IPS DF 4.7 (cell line): Measurements from ENCODE around the gene BRSK1.

ENCODE experiments used
- DNase-seq: peaks from one replicate; pipeline ENCODE4 v3.0.0-alpha.2; 2013; ENCODE audit warnings: low spot score; ENCODE audit errors: extremely low read depth

Gene BRSK1

DNA sequence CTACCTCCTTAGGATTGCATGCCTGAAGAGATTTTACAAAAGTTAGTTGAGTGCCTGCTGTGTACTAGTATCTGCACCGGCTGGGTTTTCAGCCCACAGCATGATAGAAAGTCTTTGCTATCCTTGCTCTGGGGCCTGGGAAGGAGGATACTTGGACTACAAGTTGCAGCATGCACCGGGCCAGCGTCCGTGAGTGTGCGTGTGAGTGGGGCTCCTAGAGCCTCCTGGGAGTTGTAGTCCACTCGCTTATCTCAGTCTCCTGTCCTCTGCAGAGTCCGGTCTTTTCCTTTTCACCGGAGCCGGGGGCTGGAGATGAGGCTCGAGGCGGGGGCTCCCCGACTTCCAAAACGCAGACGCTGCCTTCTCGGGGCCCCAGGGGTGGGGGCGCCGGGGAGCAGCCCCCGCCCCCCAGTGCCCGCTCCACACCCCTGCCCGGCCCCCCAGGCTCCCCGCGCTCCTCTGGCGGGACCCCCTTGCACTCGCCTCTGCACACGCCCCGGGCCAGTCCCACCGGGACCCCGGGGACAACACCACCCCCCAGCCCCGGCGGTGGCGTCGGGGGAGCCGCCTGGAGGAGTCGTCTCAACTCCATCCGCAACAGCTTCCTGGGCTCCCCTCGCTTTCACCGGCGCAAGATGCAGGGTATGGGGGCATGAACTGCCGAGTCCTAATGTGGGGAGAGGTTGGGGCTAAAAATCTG, 20.6 kb downstream of the BRSK1 start:
- no peak for DNase-seq

GRCh38 chr19:55304980-55305379, 21.2 kb downstream of the BRSK1 start:
- no peak for DNase-seq

GRCh38 chr19:55305491-55305890, 21.7 kb downstream of the BRSK1 start:
- DNase-seq = no peak

DNA sequence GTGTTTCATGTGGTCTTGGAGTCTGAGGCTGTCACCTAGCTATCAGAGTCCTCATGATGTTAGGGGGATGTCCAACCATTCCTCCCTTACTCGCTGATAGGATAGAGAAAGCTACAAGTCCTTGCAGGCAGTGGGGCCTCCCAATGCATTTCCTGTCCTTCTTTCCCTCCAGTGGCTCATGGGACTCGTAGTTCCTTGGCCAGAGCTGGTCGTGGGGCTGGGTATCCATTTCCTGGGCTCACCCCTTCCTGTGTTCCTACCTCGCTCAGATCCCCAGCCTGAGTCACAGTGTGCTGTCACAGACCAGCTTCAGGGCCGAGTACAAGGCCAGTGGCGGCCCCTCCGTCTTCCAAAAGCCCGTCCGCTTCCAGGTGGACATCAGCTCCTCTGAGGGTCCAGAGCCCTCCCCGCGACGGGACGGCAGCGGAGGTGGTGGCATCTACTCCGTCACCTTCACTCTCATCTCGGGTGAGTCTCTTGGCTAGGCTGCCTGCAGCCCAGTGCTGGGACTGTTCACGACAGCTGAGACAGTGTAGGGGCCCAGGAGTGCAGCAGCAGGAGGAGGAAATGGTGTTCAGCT, 22.3 kb downstream of the BRSK1 start:
- no peak for DNase-seq

- no peak for DNase-seq
Observed at GRCh38 chr19:55306712-55307111, 22.9 kb downstream of the BRSK1 start.

- DNase-seq = no peak
Observed at GRCh38 chr19:55308281-55308680, 24.5 kb downstream of the BRSK1 start.

- no peak for DNase-seq
Observed at GRCh38 chr19:55309448-55309847, 25.7 kb downstream of the BRSK1 start.

DNA sequence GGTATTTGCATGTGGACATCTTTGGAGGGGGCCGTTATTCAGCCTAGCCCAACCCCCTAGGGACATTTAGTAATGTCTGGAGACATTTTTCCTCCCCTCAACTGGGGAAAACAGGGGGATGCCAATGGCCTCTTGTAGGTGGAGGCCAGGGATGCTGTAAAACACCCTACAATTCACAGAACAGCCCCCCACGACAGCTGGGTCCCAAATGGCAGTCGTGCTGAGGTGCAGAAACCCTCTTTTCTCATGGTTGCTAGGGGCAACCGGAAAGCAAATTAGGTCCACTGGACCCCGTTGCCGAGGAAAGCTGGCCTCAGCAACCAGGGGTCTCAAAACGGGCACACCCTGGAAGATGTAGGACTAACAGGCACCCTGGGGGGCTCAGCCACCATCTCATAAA, 26.7 kb downstream of the BRSK1 start:
- DNase-seq = no peak

- no peak for DNase-seq
Observed at GRCh38 chr19:55311397-55311796, 27.6 kb downstream of the BRSK1 start.

DNA sequence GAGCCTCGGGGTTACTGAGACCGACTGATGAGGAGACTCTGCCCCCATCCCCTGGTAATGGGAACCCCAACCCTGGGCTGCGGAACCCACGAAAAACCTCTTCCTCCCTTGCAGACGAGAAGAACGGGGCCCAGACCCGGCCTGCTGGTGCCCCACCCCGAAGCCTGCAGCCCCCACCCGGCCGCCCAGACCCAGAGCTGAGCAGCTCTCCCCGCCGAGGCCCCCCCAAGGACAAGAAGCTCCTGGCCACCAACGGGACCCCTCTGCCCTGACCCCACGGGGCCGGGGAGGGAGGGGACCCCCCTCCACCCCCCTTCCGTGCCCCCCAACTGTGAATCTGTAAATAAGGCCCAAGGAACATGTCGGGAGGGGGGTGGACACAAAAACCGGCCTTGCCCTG, 28.0 kb downstream of the BRSK1 start:
- no peak for DNase-seq

DNA sequence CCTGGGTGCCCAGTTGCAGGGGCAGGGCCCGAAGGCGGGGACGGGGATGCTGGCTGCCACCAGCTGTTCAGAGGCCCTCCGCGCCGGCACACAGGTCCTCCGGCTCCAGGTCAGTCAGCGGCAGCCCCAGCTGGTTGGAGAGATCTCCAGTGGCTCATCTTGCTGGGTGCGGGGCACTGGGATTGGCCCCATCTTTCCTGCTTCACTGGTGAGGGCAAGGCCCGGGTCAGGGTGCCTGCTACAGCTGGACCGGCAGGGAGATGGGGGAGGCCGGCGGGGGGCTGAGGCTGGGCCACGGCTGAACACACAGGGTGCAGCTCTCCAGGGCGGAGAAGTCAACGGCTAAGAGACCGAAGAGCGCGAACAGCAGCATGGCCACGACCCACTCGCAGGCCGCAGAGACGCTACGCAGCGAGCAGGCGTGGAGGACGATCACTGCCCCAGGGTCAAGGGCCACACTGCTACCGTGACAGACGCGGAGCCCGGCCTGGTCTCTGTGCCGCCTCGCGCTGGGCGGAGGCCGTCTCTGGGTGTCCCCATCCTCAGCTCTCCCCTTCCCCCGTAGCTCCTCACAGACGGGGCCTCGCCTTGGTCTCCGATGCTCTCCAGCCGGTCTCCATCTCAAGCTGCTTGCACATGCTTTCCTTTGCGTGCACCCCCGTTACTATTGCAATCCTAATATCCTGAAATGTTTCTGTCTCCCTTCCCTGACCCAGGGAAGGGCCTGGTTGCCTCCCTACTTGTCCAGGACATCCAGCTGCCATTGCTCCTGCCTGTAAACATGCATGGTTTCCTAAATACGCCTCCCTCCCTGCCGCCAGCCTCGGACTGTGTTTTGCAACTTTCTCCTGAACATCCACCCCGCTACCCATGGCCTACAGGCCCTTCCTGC, 29.1 kb downstream of the BRSK1 start:
- no peak for DNase-seq

GRCh38 chr19:55314396-55314795, 30.6 kb downstream of the BRSK1 start:
- no peak for DNase-seq

DNA sequence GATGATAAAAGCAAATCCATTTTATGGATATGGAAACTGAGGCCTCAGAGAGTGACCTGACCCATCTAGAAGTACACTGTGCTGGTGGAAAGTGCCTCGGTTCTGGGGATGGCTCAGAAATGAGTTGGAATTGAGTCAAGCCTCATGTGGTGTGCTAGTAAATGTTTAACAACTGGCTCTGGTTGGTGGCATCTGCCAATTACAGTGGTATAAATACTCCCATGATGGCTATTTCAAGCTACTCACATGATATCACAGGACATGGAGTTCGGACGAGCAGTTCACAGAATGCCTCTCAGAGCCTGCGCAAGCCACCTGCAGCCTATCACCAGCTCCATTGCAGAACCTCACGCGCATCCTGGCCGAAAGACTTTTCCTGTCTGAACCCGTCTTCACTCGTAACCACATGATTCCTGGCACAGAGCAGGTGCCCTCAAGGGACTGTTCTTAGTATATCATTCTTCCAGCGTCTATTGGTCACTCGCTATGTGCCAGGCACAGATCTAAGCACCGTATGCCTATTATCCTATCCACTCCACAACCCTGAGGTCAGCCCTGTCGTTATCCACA, 32.2 kb downstream of the BRSK1 start:
- DNase-seq = no peak

DNA sequence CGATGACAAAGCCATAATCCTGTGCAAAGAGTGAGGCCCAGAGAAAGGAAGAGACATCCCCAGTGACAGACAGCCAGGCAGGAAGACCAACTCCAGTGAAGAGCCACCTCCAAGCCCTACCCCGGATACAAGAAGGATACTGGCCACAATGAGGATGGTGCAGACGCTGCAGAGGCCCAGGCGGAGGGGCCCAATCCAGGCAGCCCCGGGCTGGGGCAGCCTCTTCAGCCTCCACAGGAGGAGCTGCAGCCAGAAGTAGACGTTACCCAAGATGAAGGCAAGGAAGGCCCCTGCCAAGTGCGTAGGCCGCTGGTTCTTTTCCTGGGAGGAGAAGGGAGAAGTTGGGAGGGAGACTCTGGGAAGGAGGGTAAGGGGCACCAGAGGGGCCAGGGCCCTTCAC, 32.8 kb downstream of the BRSK1 start:
- no peak for DNase-seq

GRCh38 chr19:55319785-55320184, 36.0 kb downstream of the BRSK1 start:
- no peak for DNase-seq

- DNase-seq = no peak
Observed at GRCh38 chr19:55320844-55321419, 37.1 kb downstream of the BRSK1 start.

DNA sequence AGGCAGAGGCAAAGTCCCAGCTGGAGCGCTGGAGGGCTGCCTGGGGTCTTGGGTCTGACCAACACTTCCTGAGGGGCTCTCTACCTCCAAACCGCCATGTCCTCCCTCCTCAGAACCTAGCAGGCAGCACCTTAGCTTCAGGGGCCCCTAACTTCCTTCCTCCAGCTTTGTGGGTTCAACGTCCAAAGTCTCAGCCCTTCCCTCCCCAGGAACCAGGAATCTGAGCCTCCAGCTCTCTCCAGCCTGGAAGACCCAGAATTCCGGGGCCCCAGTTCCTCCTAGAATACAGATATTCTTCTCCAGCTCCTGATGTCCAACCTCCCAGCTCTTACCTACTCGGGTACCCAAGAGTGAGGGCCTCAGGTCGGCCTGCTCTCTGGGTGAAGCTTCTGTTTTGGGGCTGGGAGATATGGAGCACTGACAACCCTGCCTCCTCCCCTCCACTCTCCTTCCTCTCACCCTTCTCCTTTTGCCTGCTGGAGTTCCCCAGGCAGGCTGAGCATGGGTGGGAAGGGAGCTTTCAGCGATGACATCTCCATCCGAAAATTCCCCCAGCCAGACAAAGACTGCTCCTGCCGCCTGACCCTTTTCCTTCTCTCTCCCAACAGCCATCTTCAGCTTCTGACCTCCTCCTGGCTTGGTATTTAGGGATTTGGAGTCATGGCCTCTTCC, 37.8 kb downstream of the BRSK1 start:
- DNase-seq = no peak

- no peak for DNase-seq
Observed at GRCh38 chr19:55322204-55322885, 38.5 kb downstream of the BRSK1 start.

DNA sequence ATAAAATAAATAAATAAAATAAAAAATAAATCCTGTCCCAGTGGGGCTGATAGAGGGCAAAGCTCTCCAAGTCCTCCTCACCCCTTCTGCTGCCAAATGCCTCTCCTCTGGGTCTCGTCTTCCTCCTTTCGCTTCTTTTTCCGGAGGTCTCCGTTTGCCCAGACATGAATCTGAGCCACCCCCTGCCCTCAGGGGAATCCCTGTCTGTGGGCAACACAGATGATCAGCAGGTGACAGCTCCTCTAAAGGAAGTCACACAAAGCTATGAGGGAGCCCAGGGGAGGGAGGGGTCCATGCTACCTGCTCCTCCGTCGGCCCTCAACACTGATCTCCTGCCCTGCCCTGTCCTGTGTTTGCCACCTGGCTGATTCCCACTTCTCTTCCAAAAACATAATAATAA, 40.9 kb downstream of the BRSK1 start:
- DNase-seq = no peak

DNA sequence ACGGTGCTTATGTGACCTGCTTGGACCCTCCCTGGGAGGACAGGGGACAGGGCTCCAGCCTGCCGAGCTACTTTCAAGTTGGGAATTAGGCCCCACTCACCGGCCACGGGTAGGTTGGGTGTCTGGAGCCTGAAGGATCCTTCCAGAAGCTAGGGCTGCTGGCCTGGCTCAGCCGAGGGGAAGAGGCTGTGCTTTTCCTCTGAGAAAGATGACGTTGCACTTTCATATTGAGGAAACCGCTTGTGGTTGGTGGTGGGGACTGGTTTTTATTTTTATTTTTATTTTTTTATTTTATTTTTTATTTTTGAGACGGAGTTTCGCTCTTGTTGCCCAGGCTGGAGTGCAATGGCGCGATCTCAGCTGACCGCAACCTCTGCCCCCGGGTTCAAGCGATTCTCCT, 41.4 kb downstream of the BRSK1 start, which contains the start of gene TMEM150B:
TMEM150B (minus strand) TSS at position 170 of the 400 bp plus-strand sequence. CDS start 4,305 bp downstream, outside the sequence.
- DNase-seq = no peak
